ENCODE data around the gene STPG4.

GRCh38 chr2:47095349-47096020, 59.6 kb downstream of the STPG4 start:
- TF ChIP-seq CTCF (IDR thresholded peaks at IDR 0.05) = no peak
- TF ChIP-seq POLR2A (IDR thresholded peaks at IDR 0.05) = no peak

All from Peyer's patch (tissue), 4 donors.